HCT116 (cell line): Measurements from ENCODE around the gene TEX22. TPM values are rescaled to one million over a fixed set of nuclear protein-coding genes. Genes with fewer than 3 reads are reported as not detected.

Experiments
- ATAC-seq: fragments of 200-7000 bp; cut with Tn5 transposase; 2 replicates; pipeline ENCODE4 v1.9.1; 2020; ENCODE audit warnings: mild to moderate bottlenecking, moderate library complexity
- BruUV-seq: library from RNA; stranded (reverse); fragments of 400-500 nt; replicated peaks from 2 replicates; lab custom pipeline; 2021; lab: Mats Ljungman, UMichigan
- CTCF ChIA-PET: fragments of 300-600 bp; sonication (Branson Sonifier 250); formaldehyde crosslinking; loops from one replicate; lab custom pipeline; 2021; ENCODE audit warnings: antibody characterized with exemption; lab: Charles Lee
- POLR2A ChIA-PET: fragments of 300-600, 350-600 bp; sonication (Branson Sonifier 250); formaldehyde crosslinking; loops from one replicate; lab custom pipeline; 2021; ENCODE audit warnings: antibody characterized with exemption; lab: Charles Lee
- RAD21 ChIA-PET, 2 experiments: fragments of 300-600 bp; sonication (Branson Sonifier 250); formaldehyde crosslinking; loops; one replicate each; lab custom pipeline; 2023; ENCODE audit warnings: low total read pairs in 2 of 2; ENCODE audit not compliant: uncharacterized antibody in 2 of 2, unreplicated experiment in 2 of 2, low non-redundant PET in 1 of 2; lab: Charles Lee
- DNase-seq: peaks from one replicate; pipeline ENCODE4 v3.0.0-alpha.2; 2010; ENCODE audit warnings: low read depth, low spot score
- H2AFZ ChIP-seq: fragments of 200-600 bp; shearing (Covaris generic), sonication (generic); 2 replicates; pipeline ENCODE4 v1.6.1; 2017; ENCODE audit warnings: low read depth, mixed run types, mixed read lengths, antibody characterized with exemption, low read length; ENCODE audit not compliant: poor library complexity, severe bottlenecking
- H3K27ac ChIP-seq: 2 replicates; pipeline ENCODE4 v1.5.1; 2012; ENCODE audit warnings: low read depth, low read length
- H3K27me3 ChIP-seq: fragments of 200-600 bp; sonication (generic); 2 replicates; pipeline ENCODE4 v1.6.1; 2016; ENCODE audit warnings: mixed run types, low read length, mixed read lengths; ENCODE audit not compliant: insufficient read depth
- H3K36me3 ChIP-seq, 2 experiments: fragments of 200-500 bp in 1 of 2; fragments of 200-600 bp in 1 of 2; sonication (Bioruptor generic) in 1 of 2; sonication (generic) in 1 of 2; 2 replicates each; pipeline versions ENCODE4 v1.5.1 to v1.6.1; 2014 to 2016; ENCODE audit warnings: low read length in 2 of 2, inconsistent platforms in 1 of 2, mixed read lengths in 1 of 2, mixed run types in 1 of 2; ENCODE audit not compliant: insufficient read depth in 2 of 2, control insufficient read depth in 1 of 2
- H3K4me1 ChIP-seq, 2 experiments: fragments of 200-600 bp in 1 of 2; sonication (generic) in 1 of 2; 2 replicates each; pipeline versions ENCODE4 v1.5.1 to v1.6.1; 2012 to 2017; ENCODE audit warnings: low read length in 2 of 2, inconsistent platforms in 1 of 2, mild to moderate bottlenecking in 1 of 2, mixed read lengths in 1 of 2, mixed run types in 1 of 2, moderate library complexity in 1 of 2; ENCODE audit not compliant: insufficient read depth in 2 of 2, control insufficient read depth in 1 of 2
- H3K4me2 ChIP-seq: fragments of 200-600 bp; sonication (generic); 2 replicates; pipeline ENCODE4 v1.6.1; 2017; ENCODE audit warnings: mixed run types, low read length, mixed read lengths
- H3K4me3 ChIP-seq, 2 experiments: fragments of 200-600 bp in 1 of 2; sonication (generic) in 1 of 2; replicated peaks in 1 of 2; 2 replicates each; pipeline ENCODE4 v1.5.1; 2011 to 2016; ENCODE audit warnings: low read length in 2 of 2, control low read depth in 1 of 2, low read depth in 1 of 2, mild to moderate bottlenecking in 1 of 2, mixed read lengths in 1 of 2, mixed run types in 1 of 2
- H3K79me2 ChIP-seq: fragments of 200-600 bp; sonication (generic); 2 replicates; pipeline ENCODE4 v1.6.1; 2017; ENCODE audit warnings: mild to moderate bottlenecking, mixed run types, low read length, moderate library complexity, mixed read lengths; ENCODE audit not compliant: insufficient read depth
- H3K9ac ChIP-seq: fragments of 200-600 bp; sonication (generic); 2 replicates; pipeline ENCODE4 v1.6.1; 2016; ENCODE audit warnings: low read length, mixed read lengths
- H3K9me2 ChIP-seq: fragments of 200-600 bp; sonication (generic), shearing (Covaris generic); 2 replicates; pipeline ENCODE4 v1.6.1; 2017; ENCODE audit warnings: mixed run types, mild to moderate bottlenecking, moderate library complexity; ENCODE audit not compliant: insufficient read depth
- H3K9me3 ChIP-seq, 2 experiments: fragments of 200-500 bp in 1 of 2; fragments of 200-600 bp in 1 of 2; sonication (Bioruptor generic) in 1 of 2; sonication (generic) in 1 of 2; 2 replicates each; pipeline ENCODE4 v1.6.1; 2014 to 2017; ENCODE audit warnings: low read length in 2 of 2, mixed read lengths in 2 of 2, inconsistent platforms in 1 of 2, low read depth in 1 of 2, mild to moderate bottlenecking in 1 of 2, mixed run types in 1 of 2, moderate library complexity in 1 of 2; ENCODE audit not compliant: control insufficient read depth in 1 of 2, insufficient read depth in 1 of 2
- H4K20me1 ChIP-seq: fragments of 200-600 bp; sonication (generic), shearing (Covaris generic); 2 replicates; pipeline ENCODE4 v1.6.1; 2017; ENCODE audit warnings: mixed run types, mild to moderate bottlenecking, moderate library complexity; ENCODE audit not compliant: insufficient read depth
- CEBPB ChIP-seq: IDR thresholded peaks from 2 replicates; pipeline ENCODE4 v1.6.1; 2012; ENCODE audit warnings: low read depth
- EGR1 ChIP-seq: IDR thresholded peaks from 2 replicates; pipeline ENCODE4 v1.6.1; 2012; ENCODE audit warnings: low read depth
- ELF1 ChIP-seq: IDR thresholded peaks from 2 replicates; pipeline ENCODE4 v1.6.1; 2012; ENCODE audit warnings: low read depth, borderline replicate concordance
- EZH2 ChIP-seq: fragments of 200-600 bp; sonication (generic); IDR thresholded peaks from 2 replicates; pipeline ENCODE4 v1.6.1; 2017; ENCODE audit warnings: antibody characterized with exemption, mixed run types
- EZH2phosphoT487 ChIP-seq: fragments of 200-600 bp; IDR thresholded peaks from 2 replicates; pipeline ENCODE4 v1.6.1; 2018; ENCODE audit warnings: antibody characterized with exemption, borderline replicate concordance
- FOSL1 ChIP-seq: IDR thresholded peaks from 2 replicates; pipeline ENCODE4 v1.6.1; 2012; ENCODE audit warnings: low read depth
- JUND ChIP-seq: IDR thresholded peaks from 2 replicates; pipeline ENCODE4 v1.6.1; 2012
- RAD21 ChIP-seq: IDR thresholded peaks from 2 replicates; pipeline ENCODE4 v1.6.1; 2012; ENCODE audit warnings: low read depth, mild to moderate bottlenecking
- SIN3A ChIP-seq: IDR thresholded peaks from 2 replicates; pipeline ENCODE4 v1.6.1; 2012; ENCODE audit warnings: low read depth
- SRF ChIP-seq: IDR thresholded peaks from 2 replicates; pipeline ENCODE4 v1.6.1; 2012; ENCODE audit warnings: low read depth
- YY1 ChIP-seq: IDR thresholded peaks from 2 replicates; pipeline ENCODE4 v1.6.1; 2011; ENCODE audit warnings: low read length, low read depth, moderate library complexity, mild to moderate bottlenecking; ENCODE audit not compliant: insufficient replicate concordance; ENCODE audit errors: extremely low read depth
- ZNF274 ChIP-seq: fragments of 200-500 bp; sonication (Bioruptor generic); IDR thresholded peaks from 2 replicates; pipeline ENCODE4 v1.6.1; 2014; ENCODE audit warnings: mild to moderate bottlenecking, low read depth, low read length, inconsistent platforms
- intact Hi-C: fragments of 100-400 bp; cut with micrococcal nuclease; formaldehyde crosslinking; loops from 2 replicates; pipeline ENCODE4 v1.10.0; 2022
- total RNA-seq: library from RNA; stranded (reverse); gene quantifications from one replicate; pipeline ENCODE4 v1.2.1, GENCODE V29; 2021; ENCODE audit not compliant: unreplicated experiment
- TF ChIP-seq, protein P1 (sequence below): IDR thresholded peaks from 2 replicates; pipeline ENCODE4 v1.6.1; 2012
- TF ChIP-seq, protein P2 (sequence below): IDR thresholded peaks from 2 replicates; pipeline ENCODE4 v1.6.1; 2012; ENCODE audit warnings: low read depth
- TF ChIP-seq, protein P3 (sequence below): IDR thresholded peaks from 2 replicates; pipeline ENCODE4 v1.6.1; 2011; ENCODE audit warnings: mild to moderate bottlenecking, low read length, moderate library complexity; ENCODE audit not compliant: insufficient replicate concordance; ENCODE audit errors: extremely low read depth

The TEX22 gene
- total RNA-seq, 1 experiment from 2014 or later: 3.8 TPM

GRCh38 chr14:105348945-105349699 lies 49.2 kb upstream of the TEX22 start:
- ChIA-PET POLR2A (no interaction called here), CTCF (no interaction called here), RAD21 (no interaction called here)
- H3K4me1 ChIP-seq: peaks cover 8 to 12% of the 10 kb centered on the region in 2 experiments; a peak in 2 of 4 replicates
- H2AFZ ChIP-seq: no peak overlapping the region
- no peak for DNase-seq
- intact Hi-C loops: no loop called here
- H3K9me2 ChIP-seq: no peaks in the 10 kb centered on the region
- TF ChIP-seq EZH2phosphoT487: no peak
- TF ChIP-seq ELF1: no peak
- no peak for TF ChIP-seq ZNF274
- TF ChIP-seq FOSL1: no peak
- TF ChIP-seq JUND: no peak
- TF ChIP-seq, protein P1, sequence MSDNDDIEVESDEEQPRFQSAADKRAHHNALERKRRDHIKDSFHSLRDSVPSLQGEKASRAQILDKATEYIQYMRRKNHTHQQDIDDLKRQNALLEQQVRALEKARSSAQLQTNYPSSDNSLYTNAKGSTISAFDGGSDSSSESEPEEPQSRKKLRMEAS: no peak
- H3K36me3 ChIP-seq: no peaks in the 10 kb centered on the region
- no peaks in the 10 kb centered on the region for H3K79me2 ChIP-seq
- no peak overlapping the region for H3K4me3 ChIP-seq
- H3K27me3 ChIP-seq: no peaks in the 10 kb centered on the region
- no TSS peak for BruUV-seq
- ATAC-seq: no peak
- no peak overlapping the region for H3K9ac ChIP-seq
- no peak overlapping the region for H3K4me2 ChIP-seq
- H3K9me3 ChIP-seq: no peaks in the 10 kb centered on the region
- H3K27ac ChIP-seq: no peak overlapping the region
- H4K20me1 ChIP-seq: no peaks in the 10 kb centered on the region

- intact Hi-C loops: no loop called here
- H3K4me2 ChIP-seq: no peak overlapping the region
- no peaks in the 10 kb centered on the region for H3K36me3 ChIP-seq
- ChIA-PET CTCF (no interaction called here), RAD21 (no interaction called here), POLR2A (no interaction called here)
- no peak overlapping the region for H3K9ac ChIP-seq
- no peak overlapping the region for H3K27ac ChIP-seq
- H3K9me2 ChIP-seq: no peaks in the 10 kb centered on the region
- peaks cover 8 to 12% of the 10 kb centered on the region in 2 experiments; a peak in 2 of 4 replicates for H3K4me1 ChIP-seq
- no peaks in the 10 kb centered on the region for H3K27me3 ChIP-seq
- no peak for DNase-seq
- no peak overlapping the region for H2AFZ ChIP-seq
- BruUV-seq: no TSS peak
- no peak overlapping the region for H3K4me3 ChIP-seq
- ATAC-seq: no peak
- H3K9me3 ChIP-seq: no peaks in the 10 kb centered on the region
- H3K79me2 ChIP-seq: no peaks in the 10 kb centered on the region
- H4K20me1 ChIP-seq: no peaks in the 10 kb centered on the region
- no peak for TF ChIP-seq EZH2phosphoT487
- TF ChIP-seq, protein P2, sequence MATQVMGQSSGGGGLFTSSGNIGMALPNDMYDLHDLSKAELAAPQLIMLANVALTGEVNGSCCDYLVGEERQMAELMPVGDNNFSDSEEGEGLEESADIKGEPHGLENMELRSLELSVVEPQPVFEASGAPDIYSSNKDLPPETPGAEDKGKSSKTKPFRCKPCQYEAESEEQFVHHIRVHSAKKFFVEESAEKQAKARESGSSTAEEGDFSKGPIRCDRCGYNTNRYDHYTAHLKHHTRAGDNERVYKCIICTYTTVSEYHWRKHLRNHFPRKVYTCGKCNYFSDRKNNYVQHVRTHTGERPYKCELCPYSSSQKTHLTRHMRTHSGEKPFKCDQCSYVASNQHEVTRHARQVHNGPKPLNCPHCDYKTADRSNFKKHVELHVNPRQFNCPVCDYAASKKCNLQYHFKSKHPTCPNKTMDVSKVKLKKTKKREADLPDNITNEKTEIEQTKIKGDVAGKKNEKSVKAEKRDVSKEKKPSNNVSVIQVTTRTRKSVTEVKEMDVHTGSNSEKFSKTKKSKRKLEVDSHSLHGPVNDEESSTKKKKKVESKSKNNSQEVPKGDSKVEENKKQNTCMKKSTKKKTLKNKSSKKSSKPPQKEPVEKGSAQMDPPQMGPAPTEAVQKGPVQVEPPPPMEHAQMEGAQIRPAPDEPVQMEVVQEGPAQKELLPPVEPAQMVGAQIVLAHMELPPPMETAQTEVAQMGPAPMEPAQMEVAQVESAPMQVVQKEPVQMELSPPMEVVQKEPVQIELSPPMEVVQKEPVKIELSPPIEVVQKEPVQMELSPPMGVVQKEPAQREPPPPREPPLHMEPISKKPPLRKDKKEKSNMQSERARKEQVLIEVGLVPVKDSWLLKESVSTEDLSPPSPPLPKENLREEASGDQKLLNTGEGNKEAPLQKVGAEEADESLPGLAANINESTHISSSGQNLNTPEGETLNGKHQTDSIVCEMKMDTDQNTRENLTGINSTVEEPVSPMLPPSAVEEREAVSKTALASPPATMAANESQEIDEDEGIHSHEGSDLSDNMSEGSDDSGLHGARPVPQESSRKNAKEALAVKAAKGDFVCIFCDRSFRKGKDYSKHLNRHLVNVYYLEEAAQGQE: no peak
- no peak for TF ChIP-seq CEBPB
- TF ChIP-seq SIN3A: no peak
- TF ChIP-seq RAD21: no peak
- TF ChIP-seq JUND: no peak
- TF ChIP-seq EZH2: no peak
- no peak for TF ChIP-seq SRF
- TF ChIP-seq, protein P3, sequence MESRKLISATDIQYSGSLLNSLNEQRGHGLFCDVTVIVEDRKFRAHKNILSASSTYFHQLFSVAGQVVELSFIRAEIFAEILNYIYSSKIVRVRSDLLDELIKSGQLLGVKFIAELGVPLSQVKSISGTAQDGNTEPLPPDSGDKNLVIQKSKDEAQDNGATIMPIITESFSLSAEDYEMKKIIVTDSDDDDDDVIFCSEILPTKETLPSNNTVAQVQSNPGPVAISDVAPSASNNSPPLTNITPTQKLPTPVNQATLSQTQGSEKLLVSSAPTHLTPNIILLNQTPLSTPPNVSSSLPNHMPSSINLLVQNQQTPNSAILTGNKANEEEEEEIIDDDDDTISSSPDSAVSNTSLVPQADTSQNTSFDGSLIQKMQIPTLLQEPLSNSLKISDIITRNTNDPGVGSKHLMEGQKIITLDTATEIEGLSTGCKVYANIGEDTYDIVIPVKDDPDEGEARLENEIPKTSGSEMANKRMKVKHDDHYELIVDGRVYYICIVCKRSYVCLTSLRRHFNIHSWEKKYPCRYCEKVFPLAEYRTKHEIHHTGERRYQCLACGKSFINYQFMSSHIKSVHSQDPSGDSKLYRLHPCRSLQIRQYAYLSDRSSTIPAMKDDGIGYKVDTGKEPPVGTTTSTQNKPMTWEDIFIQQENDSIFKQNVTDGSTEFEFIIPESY: no peak
- no peak for TF ChIP-seq YY1
- TF ChIP-seq EGR1: no peak
These were observed 48.3 kb upstream of the TEX22 start for GRCh38 chr14:105349992-105350391.
